Measurements from ENCODE around the gene GNGT1.

- TF ChIP-seq POLR2AphosphoS5 (IDR thresholded peaks at IDR 0.05; ENCODE audit: insufficient read depth in 1 of 2, low read depth in 1 of 2) (no peak), POLR2A (IDR thresholded peaks at IDR 0.05) (no peak)
Measured at GRCh38 chr7:93860261-93860660, 46.1 kb upstream of the GNGT1 start.
